CD4-positive, alpha-beta T cell treated with Interleukin-4 for 1 hour (primary cell): ENCODE data around the gene PHYHD1.

ENCODE experiments used
- DNase-seq, 2 donors: peaks; one replicate each; pipeline ENCODE4 v3.0.0-alpha.2; 2020 to 2022

PHYHD1 gene

GRCh38 chr9:128986671-128987070, 65.9 kb downstream of the PHYHD1 start:
- no peak for DNase-seq

GRCh38 chr9:128987805-128988204, 67.0 kb downstream of the PHYHD1 start:
- no peak for DNase-seq
